Keratinocyte (primary cell): Measurements from ENCODE around the gene XG. TPM values are rescaled to one million over a fixed set of nuclear protein-coding genes. Genes with fewer than 3 reads are reported as not detected.

Experiments
- DNase-seq: peaks from one replicate; pipeline ENCODE4 v3.0.0-alpha.2; 2011; ENCODE audit warnings: low read depth, missing footprints, low spot score
- FAIRE-seq: peaks from 2 replicates; lab custom pipeline; 2011; peaks lifted over from hg19 to GRCh38; lab: Jason Lieb, UNC
- H2AFZ ChIP-seq: 2 replicates; pipeline ENCODE4 v1.6.0; 2012; ENCODE audit warnings: low read length, control low read depth, inconsistent platforms; ENCODE audit not compliant: control insufficient read depth
- H3K27ac ChIP-seq: 2 replicates; pipeline ENCODE4 v1.5.1; 2011; ENCODE audit warnings: low read length; ENCODE audit not compliant: control insufficient read depth, insufficient read depth
- H3K27me3 ChIP-seq: 3 replicates; pipeline ENCODE4 v1.6.0; 2011; ENCODE audit warnings: low read length; ENCODE audit not compliant: control insufficient read depth, insufficient read depth; ENCODE audit errors: extremely low read depth
- H3K36me3 ChIP-seq, 2 experiments: 2 replicates in 1 of 2; 3 replicates in 1 of 2; pipeline ENCODE4 v1.5.1; 2011; ENCODE audit warnings: low read length in 2 of 2, mild to moderate bottlenecking in 1 of 2; ENCODE audit not compliant: control insufficient read depth in 2 of 2, insufficient read depth in 2 of 2; ENCODE audit errors: extremely low read depth in 1 of 2
- H3K4me1 ChIP-seq: 3 replicates; pipeline ENCODE4 v1.5.1; 2011; ENCODE audit warnings: low read length; ENCODE audit not compliant: control insufficient read depth, insufficient read depth; ENCODE audit errors: extremely low read depth
- H3K4me2 ChIP-seq: 3 replicates; pipeline ENCODE4 v1.6.0; 2011; ENCODE audit warnings: low read depth, low read length; ENCODE audit not compliant: control insufficient read depth, insufficient read depth; ENCODE audit errors: extremely low read depth
- H3K4me3 ChIP-seq, 3 experiments: fragments of 200-600 bp in 1 of 3; sonication (generic) in 1 of 3; 2 replicates in 2 of 3; 3 replicates in 1 of 3; pipeline ENCODE4 v1.5.1; 2011 to 2016; ENCODE audit warnings: low read length in 3 of 3, mild to moderate bottlenecking in 3 of 3, control low read depth in 2 of 3, inconsistent platforms in 1 of 3, low read depth in 1 of 3, mixed read lengths in 1 of 3, mixed run types in 1 of 3, moderate library complexity in 1 of 3; ENCODE audit not compliant: control insufficient read depth in 2 of 3, insufficient read depth in 2 of 3; ENCODE audit errors: extremely low read depth in 1 of 3
- H3K79me2 ChIP-seq: 2 replicates; pipeline ENCODE4 v1.6.0; 2012; ENCODE audit warnings: low read length; ENCODE audit not compliant: control insufficient read depth, insufficient read depth
- H3K9ac ChIP-seq: 3 replicates; pipeline ENCODE4 v1.6.0; 2011; ENCODE audit warnings: low read length; ENCODE audit not compliant: control insufficient read depth, insufficient read depth; ENCODE audit errors: extremely low read depth
- H3K9me1 ChIP-seq: 3 replicates; pipeline ENCODE4 v1.6.0; 2011; ENCODE audit warnings: low read length; ENCODE audit not compliant: control insufficient read depth, insufficient read depth; ENCODE audit errors: extremely low read depth
- H3K9me3 ChIP-seq: 2 replicates; pipeline ENCODE4 v1.5.1; 2012; ENCODE audit warnings: low read depth, low read length; ENCODE audit not compliant: control insufficient read depth
- H4K20me1 ChIP-seq: 3 replicates; pipeline ENCODE4 v1.6.0; 2011; ENCODE audit warnings: low read length; ENCODE audit not compliant: control insufficient read depth, insufficient read depth; ENCODE audit errors: extremely low read depth
- CTCF ChIP-seq, 3 experiments: IDR thresholded peaks in 1 of 3; conservative IDR thresholded peaks in 1 of 3; optimal IDR thresholded peaks in 1 of 3; 2 replicates in 2 of 3; 3 replicates in 1 of 3; pipeline versions ENCODE3 to v1.5.1; 2011; ENCODE audit warnings: low read length in 3 of 3, mild to moderate bottlenecking in 3 of 3, moderate library complexity in 2 of 3, control low read depth in 1 of 3, inconsistent platforms in 1 of 3; ENCODE audit not compliant: insufficient read depth in 2 of 3; ENCODE audit errors: extremely low read depth in 1 of 3
- EZH2 ChIP-seq: IDR thresholded peaks from one replicate; pipeline ENCODE4 v1.6.1; 2012; ENCODE audit warnings: inconsistent platforms, mild to moderate bottlenecking, low read length, moderate library complexity
- dilution Hi-C: fragments of 300-500 bp; cut with MboI; formaldehyde crosslinking; loops from one replicate; pipeline ENCODE4 v1.7.0; 2020; ENCODE audit warnings: low sequenced_read_pairs; ENCODE audit not compliant: extremely low pct_ligation_motif_present
- polyA plus RNA-seq, 5 experiments: library from polyadenylated mRNA; depleted of rRNA in 3 of 5; stranded (reverse) in 3 of 5; stranded (forward) in 1 of 5; unstranded in 1 of 5; fragments of >200 nt; gene quantifications; 1 replicate in 1 of 5; 2 replicates in 3 of 5; 3 replicates in 1 of 5; pipeline versions ENCODE4 v1.2.1 to v1.2.3, GENCODE V29; 2011 to 2012; ENCODE audit warnings: missing spikeins in 2 of 5, low read depth in 1 of 5, low replicate concordance in 1 of 5

Gene XG
- polyA plus RNA-seq, 1 donor (not counting 4 experiments of a cell fraction or from before 2014, with no cell fraction given): 70.9 TPM

- FAIRE-seq (no peak), DNase-seq (no peak)
- Histone ChIP-seq H3K4me3 (no peak overlapping the region), H2AFZ (no peak overlapping the region), H3K9me1 (peaks cover 7% of the 10 kb centered on the region), H3K9ac (no peak overlapping the region), H3K36me3 (peaks cover 8 to 26% of the 10 kb centered on the region in 2 experiments), H3K4me2 (no peak overlapping the region), H3K4me1 (peaks cover 40% of the 10 kb centered on the region), H3K9me3 (no peaks in the 10 kb centered on the region), H4K20me1 (no peaks in the 10 kb centered on the region), H3K27ac (peak overlapping the region; percentile 44), H3K27me3 (no peaks in the 10 kb centered on the region), H3K79me2 (peaks cover 60% of the 10 kb centered on the region)
- dilution Hi-C loops: no loop called here
- TF ChIP-seq CTCF (optimal IDR thresholded peaks at IDR 0.05 in 1 of 3, IDR thresholded peaks at IDR 0.05 in 1 of 3, conservative IDR thresholded peaks at IDR 0.05 in 1 of 3; ENCODE audit: extremely low read depth in 1 of 3, insufficient read depth in 2 of 3, low read length in 3 of 3): no peak
- TF ChIP-seq EZH2: no peak
These were observed 40.4 kb upstream of the XG start for GRCh38 chrX:2711441-2711840.

GRCh38 chrX:2712428-2712827 lies 39.4 kb upstream of the XG start:
- Histone ChIP-seq H3K36me3 (peaks cover 15 to 28% of the 10 kb centered on the region in 2 experiments), H3K79me2 (peaks cover 56% of the 10 kb centered on the region), H4K20me1 (no peaks in the 10 kb centered on the region)

More at GRCh38 chrX:2712428-2712827, 39.4 kb upstream of the XG start:
- Histone ChIP-seq H3K4me2 (no peak overlapping the region), H3K27ac (no peak overlapping the region), H2AFZ (no peak overlapping the region), H3K4me1 (peaks cover 31% of the 10 kb centered on the region), H3K9ac (no peak overlapping the region), H3K9me1 (peaks cover 7% of the 10 kb centered on the region), H3K9me3 (no peaks in the 10 kb centered on the region), H3K27me3 (no peaks in the 10 kb centered on the region), H3K4me3 (no peak overlapping the region)
- DNase-seq (no peak), FAIRE-seq (no peak)
- TF ChIP-seq EZH2: no peak
- no peak for TF ChIP-seq CTCF (optimal IDR thresholded peaks at IDR 0.05 in 1 of 3, IDR thresholded peaks at IDR 0.05 in 1 of 3, conservative IDR thresholded peaks at IDR 0.05 in 1 of 3; ENCODE audit: extremely low read depth in 1 of 3, insufficient read depth in 2 of 3, low read length in 3 of 3)
- dilution Hi-C loops: no loop called here
